PC-3 (cell line): ENCODE data around the gene C11orf86.

Experiments
- CTCF ChIP-seq: fragments of 300-600 bp; sonication (generic); conservative IDR thresholded peaks from 2 replicates; pipeline ENCODE4 v1.5.1; 2017; ENCODE audit warnings: antibody characterized with exemption, low read depth, mild to moderate bottlenecking, low read length
- EZH2 ChIP-seq: fragments of 300-600 bp; sonication (generic); IDR thresholded peaks from one replicate; pipeline ENCODE4 v1.6.1; 2017; ENCODE audit warnings: antibody characterized with exemption, mild to moderate bottlenecking, low read length; ENCODE audit not compliant: unreplicated experiment

- no peak for TF ChIP-seq CTCF
- no peak for TF ChIP-seq EZH2
Observed at GRCh38 chr11:67020949-67021348, 45.8 kb downstream of the C11orf86 start.
